ENCODE measurements around the gene SLC36A3. TPM values are rescaled to one million over a fixed set of nuclear protein-coding genes. Genes with fewer than 3 reads are reported as not detected.
A peak's percentile ranks its signal among the peaks of the same experiment; 100 is the strongest.
"Not testable (repeated sequence)": the region's sequence is repeated elsewhere in the genome, so short reads cannot be mapped to it uniquely, and the experiment has no call there.

The SLC36A3 gene
- total RNA-seq, 2 donors from 2014 or later: not detected

DNA sequence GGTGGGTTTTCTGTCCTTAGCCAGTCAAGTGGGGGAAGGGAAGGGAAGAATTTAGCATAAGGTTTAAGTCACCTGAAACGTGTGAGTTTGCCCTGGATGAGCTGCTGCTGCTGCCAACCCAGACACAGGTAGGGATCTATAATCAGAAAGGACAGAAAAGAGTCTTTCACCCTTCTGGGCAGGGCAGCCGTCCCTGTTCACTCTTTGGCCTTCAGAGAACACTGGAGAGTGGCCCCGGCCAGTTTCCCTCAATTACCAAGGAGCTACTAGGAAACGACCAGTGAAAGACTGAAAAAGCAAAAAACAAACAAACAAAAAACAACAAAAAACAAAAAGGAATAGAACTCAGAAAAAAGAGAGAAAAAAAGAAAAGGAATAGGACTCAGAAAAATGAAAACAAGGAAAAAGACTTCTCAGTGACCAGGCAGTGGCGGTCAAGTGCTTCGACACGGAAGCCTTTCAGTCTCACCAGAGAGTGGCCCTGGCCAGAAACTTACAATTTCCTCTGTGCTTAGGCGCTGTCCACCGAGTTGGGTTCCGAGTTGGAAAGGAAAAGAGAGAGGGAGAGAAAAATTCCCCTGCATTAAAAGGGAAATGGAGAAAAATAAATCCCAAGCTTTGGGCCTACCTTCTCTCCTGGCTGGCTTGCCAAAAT lies 53.1 kb downstream of the SLC36A3 start:
- H3K27ac Mint-ChIP-seq: peak overlapping the region; percentile 39 to 63
- H3K9me3 Mint-ChIP-seq: no peaks in the 10 kb centered on the region
- H3K4me3 Mint-ChIP-seq: peak overlapping the region; percentile 97
- peaks cover 32 to 34% of the 10 kb centered on the region in 2 donors for H3K4me1 Mint-ChIP-seq (ENCODE audit: low read depth in 2 of 2)
- ATAC-seq (no peak), DNase-seq (ENCODE audit: low spot score) (no peak)
- H3K27me3 Mint-ChIP-seq: peaks cover 0 to 2% of the 10 kb centered on the region in 2 donors
- H3K36me3 Mint-ChIP-seq: no peaks in the 10 kb centered on the region

DNA sequence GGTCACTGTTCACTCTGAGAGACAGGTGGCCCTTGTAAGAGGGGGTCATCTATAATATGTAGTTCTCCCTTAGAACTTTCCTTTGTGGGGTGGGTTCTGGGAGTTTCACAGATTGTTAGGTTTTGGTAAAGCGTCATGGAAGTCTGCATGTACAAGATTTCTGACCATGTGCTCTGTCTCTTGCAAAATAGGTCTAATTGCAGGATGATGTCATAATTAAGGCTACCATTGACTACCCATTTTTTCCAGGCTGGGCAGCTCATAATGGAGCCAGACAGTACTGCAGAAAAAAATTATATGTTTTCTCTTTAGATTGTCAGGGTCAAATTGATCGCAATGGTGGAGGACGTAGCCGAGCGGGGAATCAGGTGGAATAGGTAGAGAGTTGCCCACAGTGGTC lies 54.3 kb downstream of the SLC36A3 start:
- Mint-ChIP-seq H3K36me3 (no peaks in the 10 kb centered on the region), H3K4me1 (ENCODE audit: low read depth in 2 of 2) (peaks cover 31 to 38% of the 10 kb centered on the region in 2 donors), H3K4me3 (no peak overlapping the region), H3K9me3 (no peaks in the 10 kb centered on the region), H3K27ac (no peak overlapping the region), H3K27me3 (peaks cover 0 to 5% of the 10 kb centered on the region in 2 donors)
- no peak for ATAC-seq
- DNase-seq (ENCODE audit: low spot score): no peak

DNA sequence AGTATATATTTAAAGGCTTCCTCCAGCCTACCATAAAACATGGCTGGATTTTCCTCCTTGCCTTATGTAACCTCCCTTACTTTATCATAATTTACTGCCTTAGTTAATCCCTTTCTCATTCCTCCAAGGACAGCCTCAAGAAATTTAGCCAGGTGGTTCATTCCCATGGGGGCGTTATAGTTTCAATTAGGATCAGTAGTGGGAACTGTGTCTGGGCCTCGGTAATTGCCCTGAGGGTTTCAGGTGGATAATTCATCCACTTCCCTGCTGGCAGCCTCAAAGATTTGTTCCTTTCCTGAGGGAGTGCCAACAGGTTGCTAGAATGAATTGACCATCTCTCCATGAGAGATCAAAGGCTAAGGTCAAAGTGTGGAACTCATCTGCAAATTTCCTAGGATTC lies 54.9 kb downstream of the SLC36A3 start:
- H3K36me3 Mint-ChIP-seq: no peaks in the 10 kb centered on the region
- H3K9me3 Mint-ChIP-seq: no peaks in the 10 kb centered on the region
- DNase-seq (ENCODE audit: low spot score) (no peak), ATAC-seq (no peak)
- peaks cover 0 to 5% of the 10 kb centered on the region in 2 donors for H3K27me3 Mint-ChIP-seq
- no peak overlapping the region for H3K27ac Mint-ChIP-seq
- H3K4me1 Mint-ChIP-seq (ENCODE audit: low read depth in 2 of 2): peaks cover 32 to 39% of the 10 kb centered on the region in 2 donors
- H3K4me3 Mint-ChIP-seq: no peak overlapping the region

DNA sequence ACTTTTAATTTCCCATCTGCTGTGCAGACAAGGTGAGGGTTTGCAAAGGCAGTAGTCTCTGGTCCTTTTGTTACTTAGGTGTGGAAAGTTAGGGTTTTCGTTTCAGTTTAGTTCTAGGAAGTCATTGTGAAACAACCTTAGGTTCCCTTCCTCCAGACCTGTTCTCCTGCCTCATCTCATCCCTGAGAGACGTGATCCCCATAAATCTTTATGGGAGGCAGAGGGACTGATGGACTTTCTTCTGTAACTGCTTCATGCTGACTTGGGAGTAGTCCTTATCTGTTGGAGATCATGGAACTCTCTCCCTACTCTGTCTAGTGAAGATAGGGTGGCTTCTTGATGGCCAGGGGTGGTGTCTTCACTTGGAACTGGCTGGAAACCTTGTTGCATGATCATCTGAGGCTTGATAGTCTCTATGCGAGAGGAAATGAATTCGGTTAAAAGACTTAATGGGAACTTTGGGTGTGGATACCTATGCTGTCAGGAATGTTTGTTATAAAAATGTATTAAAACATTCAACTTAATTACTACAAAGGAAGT lies 57.8 kb downstream of the SLC36A3 start:
- H3K36me3 Mint-ChIP-seq: no peaks in the 10 kb centered on the region
- peaks cover 0 to 5% of the 10 kb centered on the region in 2 donors for H3K27me3 Mint-ChIP-seq
- no peak overlapping the region for H3K27ac Mint-ChIP-seq
- DNase-seq (ENCODE audit: low spot score) (no peak), ATAC-seq (no peak)
- no peak overlapping the region for H3K4me3 Mint-ChIP-seq
- H3K9me3 Mint-ChIP-seq: no peaks in the 10 kb centered on the region
- peaks cover 15 to 22% of the 10 kb centered on the region in 2 donors for H3K4me1 Mint-ChIP-seq (ENCODE audit: low read depth in 2 of 2)

DNA sequence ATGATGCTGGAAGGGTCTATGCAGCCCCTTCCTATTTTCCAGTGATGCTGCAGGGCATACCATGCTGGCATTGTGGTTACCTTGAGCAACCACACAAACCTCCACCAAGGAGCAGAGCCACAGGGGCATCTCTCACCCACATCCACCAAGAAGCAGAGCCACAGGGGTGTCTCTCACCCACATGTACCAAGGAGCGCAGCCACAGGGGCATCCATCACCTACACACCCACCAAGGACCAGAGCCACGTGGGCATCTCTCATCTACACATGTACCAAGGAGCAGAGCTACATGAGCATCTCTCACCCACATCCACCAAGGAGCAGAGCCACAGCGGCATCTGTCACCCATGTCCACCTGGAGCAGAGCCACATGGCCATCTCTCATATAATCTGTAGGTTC lies 59.4 kb downstream of the SLC36A3 start:
- Mint-ChIP-seq H3K9me3 (no peaks in the 10 kb centered on the region), H3K27ac (peak overlapping the region; percentile 12 to 50), H3K36me3 (no peaks in the 10 kb centered on the region), H3K4me3 (no peak overlapping the region), H3K4me1 (ENCODE audit: low read depth in 2 of 2) (peaks cover 10 to 16% of the 10 kb centered on the region in 2 donors), H3K27me3 (peaks cover 0 to 5% of the 10 kb centered on the region in 2 donors)
- ATAC-seq: peak in 1 of 2 donors; percentile 43
- no peak for DNase-seq (ENCODE audit: low spot score)

DNA sequence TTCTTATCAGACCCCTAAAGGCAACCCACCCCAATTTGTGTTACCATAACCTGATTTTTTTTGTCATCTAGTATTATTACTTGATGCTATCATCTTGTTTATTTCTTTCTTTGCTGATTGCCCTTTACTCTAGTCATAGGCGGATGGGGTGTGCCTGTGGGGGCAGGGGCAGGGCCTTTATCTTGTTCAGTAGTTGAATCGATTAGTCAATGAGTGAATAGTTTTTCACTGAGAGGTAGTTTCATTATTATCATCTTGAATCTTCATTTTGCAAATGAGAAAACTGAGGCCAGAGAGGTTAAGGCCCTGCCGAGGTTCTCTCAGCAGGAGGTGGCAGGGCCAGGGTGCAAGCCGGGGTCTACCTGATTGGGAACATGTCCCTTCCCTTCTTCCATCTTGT lies 60.0 kb downstream of the SLC36A3 start:
- Mint-ChIP-seq H3K36me3 (no peaks in the 10 kb centered on the region), H3K4me3 (peak overlapping the region; percentile 41), H3K4me1 (ENCODE audit: low read depth in 2 of 2) (peaks cover 14 to 16% of the 10 kb centered on the region in 2 donors), H3K27ac (peak overlapping the region; percentile 12 to 50), H3K9me3 (no peaks in the 10 kb centered on the region), H3K27me3 (peaks cover 0 to 5% of the 10 kb centered on the region in 2 donors)
- DNase-seq (ENCODE audit: low spot score) (no peak), ATAC-seq (peak in 1 of 2 donors; percentile 49)

DNA sequence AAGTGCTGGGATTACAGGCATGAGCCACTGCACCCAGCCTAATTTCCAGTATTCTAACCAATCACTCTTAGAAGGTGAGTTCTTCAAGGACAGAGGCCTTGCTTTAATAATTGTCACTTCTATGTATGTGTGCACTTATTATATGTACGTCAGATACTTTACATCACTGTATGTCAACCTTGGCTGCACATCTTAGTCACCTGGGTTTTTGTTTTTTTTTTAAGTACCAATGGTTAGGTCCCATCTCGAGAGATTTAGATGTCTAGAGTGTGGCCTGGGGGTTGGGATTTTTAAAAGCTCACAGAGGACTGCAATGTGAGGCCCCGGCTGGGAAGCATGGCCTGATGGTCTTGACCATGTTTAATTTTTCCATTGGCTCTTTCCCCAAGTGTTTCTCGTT lies 60.4 kb downstream of the SLC36A3 start:
- Mint-ChIP-seq H3K27me3 (peaks cover 0 to 5% of the 10 kb centered on the region in 2 donors), H3K27ac (peak overlapping the region; percentile 12 to 35), H3K36me3 (no peaks in the 10 kb centered on the region), H3K4me1 (ENCODE audit: low read depth in 2 of 2) (peaks cover 15 to 16% of the 10 kb centered on the region in 2 donors), H3K9me3 (no peaks in the 10 kb centered on the region), H3K4me3 (no peak overlapping the region)
- no peak for ATAC-seq
- DNase-seq (ENCODE audit: low spot score): no peak

DNA sequence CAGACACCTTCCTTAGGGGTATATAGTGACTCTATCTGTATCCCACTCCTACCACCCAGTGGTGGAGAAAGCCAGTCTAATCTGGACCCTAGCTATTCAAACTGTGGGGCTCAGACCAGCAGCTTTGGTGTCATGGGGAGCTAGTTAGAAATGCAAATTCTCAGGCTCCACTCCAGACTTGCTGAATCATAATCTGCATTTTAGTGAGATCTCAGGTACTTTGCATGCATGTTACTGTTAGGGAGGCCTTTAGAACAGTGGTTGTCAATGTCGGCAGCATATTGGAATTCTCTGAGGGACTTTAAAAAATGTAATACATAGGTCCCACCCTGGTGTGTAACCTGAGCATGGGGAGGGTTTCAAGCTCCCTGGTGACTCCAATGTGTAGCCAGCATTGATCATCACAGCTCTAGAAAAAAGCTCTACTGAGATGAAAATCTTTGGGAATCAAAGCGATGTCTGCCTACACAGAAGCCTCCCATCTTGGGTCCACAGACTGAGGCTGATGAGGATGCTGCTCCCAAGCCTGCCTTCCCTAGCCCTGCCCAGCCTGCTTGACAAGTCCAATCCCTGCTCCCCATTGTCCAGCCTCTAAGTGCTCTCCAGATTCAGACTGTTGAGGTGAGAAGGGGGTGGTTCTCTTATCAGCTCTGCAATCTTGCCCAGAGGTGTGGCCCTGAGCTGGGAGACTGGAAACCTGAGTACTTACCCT lies 62.5 kb downstream of the SLC36A3 start:
- no peaks in the 10 kb centered on the region for H3K36me3 Mint-ChIP-seq
- H3K9me3 Mint-ChIP-seq: no peaks in the 10 kb centered on the region
- no peak overlapping the region for H3K27ac Mint-ChIP-seq
- H3K27me3 Mint-ChIP-seq: peaks cover 0 to 3% of the 10 kb centered on the region in 2 donors
- ATAC-seq (no peak), DNase-seq (ENCODE audit: low spot score) (no peak)
- peaks cover 15 to 16% of the 10 kb centered on the region in 2 donors for H3K4me1 Mint-ChIP-seq (ENCODE audit: low read depth in 2 of 2)
- H3K4me3 Mint-ChIP-seq: no peak overlapping the region

DNA sequence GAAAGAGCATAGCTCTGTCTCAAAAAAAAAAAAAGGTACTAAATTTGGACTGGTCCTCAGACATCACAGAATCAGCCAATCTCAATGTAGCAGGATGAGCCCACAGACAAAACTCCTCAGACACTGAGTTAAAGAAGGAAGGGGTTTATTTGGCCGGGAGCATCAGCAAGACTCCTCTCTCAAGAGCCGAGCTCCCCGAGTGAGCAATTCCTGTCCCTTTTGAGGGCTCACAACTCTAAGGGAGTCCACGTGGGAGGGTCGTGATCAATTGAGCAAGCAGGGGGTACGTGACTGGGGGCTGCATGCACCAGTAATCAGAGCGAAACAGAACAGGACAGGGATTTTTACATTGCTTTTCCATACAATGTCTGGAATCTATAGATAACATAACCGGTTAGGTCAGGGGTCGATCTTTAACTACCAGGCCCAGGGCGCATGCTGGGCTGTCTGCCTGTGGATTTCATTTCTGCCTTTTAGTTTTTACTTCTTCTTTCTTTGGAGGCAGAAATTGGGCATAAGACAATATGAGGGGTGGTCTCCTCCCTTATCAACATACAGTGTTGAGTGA lies 63.2 kb downstream of the SLC36A3 start:
- not testable (repeated sequence) for H3K4me3 Mint-ChIP-seq; H3K9me3 Mint-ChIP-seq; H3K27me3 Mint-ChIP-seq; H3K36me3 Mint-ChIP-seq; H3K27ac Mint-ChIP-seq; ATAC-seq; DNase-seq (ENCODE audit: low spot score)
- peaks cover 16 to 18% of the 10 kb centered on the region in 2 donors for H3K4me1 Mint-ChIP-seq (ENCODE audit: low read depth in 2 of 2)

DNA sequence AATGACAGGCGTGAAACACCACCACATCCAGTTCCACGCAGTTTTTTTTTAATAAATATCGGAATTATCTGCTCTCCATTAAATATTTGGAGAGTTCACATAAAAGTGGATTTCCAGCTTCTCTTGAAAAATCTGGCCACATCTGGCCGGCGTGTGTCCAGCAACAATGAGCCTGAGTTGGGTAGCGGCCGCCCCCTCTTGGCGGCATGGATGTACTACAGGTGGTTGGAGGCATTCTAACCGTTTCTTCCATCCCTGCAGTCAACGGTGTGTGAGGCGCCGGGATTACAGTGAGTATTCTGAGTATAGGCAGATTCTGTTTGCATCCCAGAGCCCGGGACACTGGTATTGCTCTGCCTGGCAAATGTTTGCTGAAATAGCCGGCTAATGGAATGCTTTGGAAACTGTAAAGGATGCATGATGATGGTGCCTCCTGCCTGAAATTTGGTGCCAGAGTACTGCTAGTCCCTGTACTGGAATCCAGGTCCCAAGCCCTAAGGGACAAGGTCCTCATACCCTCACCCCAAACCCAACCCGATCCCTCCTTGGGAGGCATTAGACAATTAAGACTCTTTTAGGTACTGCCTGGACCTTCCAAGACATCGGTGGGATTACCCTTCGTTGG lies 64.2 kb downstream of the SLC36A3 start:
- DNase-seq (ENCODE audit: low spot score): peak; percentile 78
- Mint-ChIP-seq H3K36me3 (no peaks in the 10 kb centered on the region), H3K4me3 (no peak overlapping the region)

DNA sequence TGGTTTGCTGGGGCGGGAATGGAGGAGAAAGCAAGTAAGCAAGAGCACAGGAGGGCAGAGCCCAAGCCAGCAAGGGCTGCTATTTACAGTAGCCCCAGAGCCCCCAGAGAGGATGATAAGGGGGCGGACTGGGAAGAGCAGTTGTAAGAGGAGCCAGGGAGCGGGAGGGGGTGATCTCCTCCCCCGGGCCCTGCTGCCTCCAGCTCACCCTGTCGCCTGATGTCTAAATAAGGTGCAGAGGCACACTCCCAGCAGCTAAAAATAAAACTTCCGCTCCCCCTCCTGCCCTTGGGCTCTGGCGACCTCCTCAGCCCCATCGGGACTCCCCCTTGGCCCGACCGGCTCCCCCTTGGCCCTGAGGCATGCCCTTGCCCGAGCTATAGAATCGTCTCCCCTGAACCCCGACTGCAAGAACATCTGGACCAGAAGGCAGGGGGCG lies 65.2 kb downstream of the SLC36A3 start:
- Mint-ChIP-seq H3K27me3 (no peaks in the 10 kb centered on the region), H3K4me3 (no peak overlapping the region), H3K27ac (no peak overlapping the region), H3K36me3 (no peaks in the 10 kb centered on the region), H3K4me1 (ENCODE audit: low read depth in 2 of 2) (peaks cover 14 to 18% of the 10 kb centered on the region in 2 donors), H3K9me3 (no peaks in the 10 kb centered on the region)
- ATAC-seq: no peak
- DNase-seq (ENCODE audit: low spot score): no peak

More for the DNA sequence above, 64.2 kb downstream of the SLC36A3 start:
- H3K27ac Mint-ChIP-seq: no peak overlapping the region
- peak; percentile 74 to 84 for ATAC-seq
- H3K4me1 Mint-ChIP-seq (ENCODE audit: low read depth in 2 of 2): peaks cover 20 to 22% of the 10 kb centered on the region in 2 donors
- no peaks in the 10 kb centered on the region for H3K9me3 Mint-ChIP-seq
- H3K27me3 Mint-ChIP-seq: peaks cover 0 to under 1% of the 10 kb centered on the region in 2 donors

DNA sequence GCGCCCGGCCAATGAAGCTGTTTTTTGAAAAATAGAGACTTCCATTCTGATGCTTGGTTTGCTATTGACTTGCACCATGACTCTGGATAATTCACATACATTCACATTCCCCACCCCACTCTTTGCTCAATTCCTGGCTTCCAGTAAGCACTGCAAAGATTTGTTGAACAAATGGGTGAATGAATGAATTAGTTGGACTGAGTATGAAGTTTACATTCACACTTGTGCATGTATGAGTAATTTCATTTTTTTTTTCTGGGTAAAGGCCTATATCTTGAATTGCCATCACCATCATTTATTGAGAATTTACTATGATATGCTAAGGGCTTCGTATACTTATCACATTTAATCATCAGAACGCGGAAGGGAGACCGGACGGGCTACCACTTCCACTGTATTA lies 65.9 kb downstream of the SLC36A3 start:
- peaks cover 12 to 18% of the 10 kb centered on the region in 2 donors for H3K4me1 Mint-ChIP-seq (ENCODE audit: low read depth in 2 of 2)
- no peak overlapping the region for H3K27ac Mint-ChIP-seq

DNA sequence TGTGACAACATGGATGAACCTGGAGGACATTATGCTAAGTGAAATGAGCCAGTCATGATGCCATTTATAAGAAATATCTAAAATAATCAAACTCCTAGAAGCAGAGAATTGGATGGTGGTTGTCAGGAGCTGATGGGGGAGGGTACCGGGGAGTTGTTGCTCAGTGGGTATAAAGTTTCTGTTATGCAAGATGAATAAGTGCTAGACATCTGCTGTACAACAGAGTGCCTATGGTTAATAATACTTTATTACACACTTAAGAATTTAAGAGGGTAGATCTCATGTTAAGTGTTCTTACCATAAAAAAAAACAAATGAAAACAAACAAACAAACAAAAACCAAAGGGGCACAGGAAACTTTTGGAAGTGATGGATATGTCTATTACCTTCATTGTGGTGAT lies 66.7 kb downstream of the SLC36A3 start:
- ATAC-seq (no peak), DNase-seq (ENCODE audit: low spot score) (no peak)
- Mint-ChIP-seq H3K9me3 (no peaks in the 10 kb centered on the region), H3K36me3 (no peaks in the 10 kb centered on the region), H3K4me1 (ENCODE audit: low read depth in 2 of 2) (peaks cover 12 to 18% of the 10 kb centered on the region in 2 donors), H3K27me3 (no peaks in the 10 kb centered on the region), H3K4me3 (no peak overlapping the region), H3K27ac (no peak overlapping the region)

More for the DNA sequence above, 65.9 kb downstream of the SLC36A3 start:
- DNase-seq (ENCODE audit: low spot score) (no peak), ATAC-seq (no peak)
- Mint-ChIP-seq H3K9me3 (no peaks in the 10 kb centered on the region), H3K36me3 (no peaks in the 10 kb centered on the region), H3K27me3 (no peaks in the 10 kb centered on the region), H3K4me3 (no peak overlapping the region)
